Liver (tissue), 9 donors: ENCODE data around the gene PSMD14. TPM values are rescaled to one million over a fixed set of nuclear protein-coding genes. Genes with fewer than 3 reads are reported as not detected.

Experiments used
- DNase-seq: peaks from one replicate; pipeline ENCODE4 v3.0.0-alpha.2; 2017; ENCODE audit warnings: low spot score
- H3K27ac ChIP-seq, 2 donors: one replicate each; pipeline ENCODE4 v1.7.0; 2013; ENCODE audit warnings: inconsistent platforms in 2 of 2, low read length in 2 of 2, control low read depth in 1 of 2, low read depth in 1 of 2, mild to moderate bottlenecking in 1 of 2
- H3K27me3 ChIP-seq, 4 donors: one replicate each; pipeline versions ENCODE4 v1.6.1 to v1.7.0; 2013; ENCODE audit warnings: low read length in 3 of 4, inconsistent platforms in 1 of 4, mild to moderate bottlenecking in 1 of 4, moderate library complexity in 1 of 4; ENCODE audit not compliant: control insufficient read depth in 4 of 4, insufficient read depth in 4 of 4
- H3K36me3 ChIP-seq, 4 donors: one replicate each; pipeline versions ENCODE4 v1.6.1 to v1.7.0; 2013; ENCODE audit warnings: low read length in 3 of 4, mild to moderate bottlenecking in 3 of 4, low read depth in 1 of 4, moderate library complexity in 1 of 4; ENCODE audit not compliant: control insufficient read depth in 4 of 4, insufficient read depth in 3 of 4
- H3K4me1 ChIP-seq, 4 donors: one replicate each; pipeline versions ENCODE4 v1.6.1 to v1.7.0; 2013; ENCODE audit warnings: low read length in 3 of 4, mild to moderate bottlenecking in 3 of 4, moderate library complexity in 1 of 4; ENCODE audit not compliant: control insufficient read depth in 4 of 4, insufficient read depth in 4 of 4
- H3K4me3 ChIP-seq, 3 donors: one replicate each; pipeline versions ENCODE4 v1.6.1 to v1.7.0; 2013; ENCODE audit warnings: low read length in 3 of 3, control low read depth in 1 of 3, low read depth in 1 of 3, mild to moderate bottlenecking in 1 of 3
- H3K9ac ChIP-seq, 2 donors: one replicate each; pipeline ENCODE4 v1.7.0; 2013; ENCODE audit warnings: low read length in 2 of 2, mild to moderate bottlenecking in 2 of 2, moderate library complexity in 2 of 2, control low read depth in 1 of 2, low read depth in 1 of 2
- H3K9me3 ChIP-seq, 4 donors: one replicate each; pipeline versions ENCODE4 v1.6.1 to v1.7.0; 2013; ENCODE audit warnings: low read length in 3 of 4; ENCODE audit not compliant: control insufficient read depth in 4 of 4
- ATF3 ChIP-seq: IDR thresholded peaks from 2 replicates; pipeline ENCODE4 v1.6.1; 2016; ENCODE audit warnings: antibody characterized with exemption
- CTCF ChIP-seq: fragments of 150-350 bp; IDR thresholded peaks from 2 replicates; pipeline ENCODE4 v1.5.1; 2017; ENCODE audit warnings: improper control_type of control experiment, low read depth, low read length; ENCODE audit not compliant: missing input control
- EGR1 ChIP-seq, 2 donors: IDR thresholded peaks; 2 replicates each; pipeline ENCODE4 v1.6.1; 2016 to 2018; ENCODE audit warnings: antibody characterized with exemption in 2 of 2, low read depth in 2 of 2
- FOXA1 ChIP-seq: IDR thresholded peaks from 2 replicates; pipeline ENCODE4 v1.6.1; 2016; ENCODE audit warnings: antibody characterized with exemption
- HNF4A ChIP-seq, 2 donors: conservative IDR thresholded peaks; 2 replicates each; pipeline ENCODE4 v1.6.1; 2016; ENCODE audit warnings: antibody characterized with exemption in 2 of 2, mild to moderate bottlenecking in 2 of 2
- JUND ChIP-seq, 2 donors: IDR thresholded peaks; 2 replicates each; pipeline ENCODE4 v1.6.1; 2016; ENCODE audit warnings: antibody characterized with exemption in 2 of 2
- NR2F2 ChIP-seq: IDR thresholded peaks from 2 replicates; pipeline ENCODE4 v1.6.1; 2016; ENCODE audit warnings: antibody characterized with exemption
- SP1 ChIP-seq: IDR thresholded peaks from 2 replicates; pipeline ENCODE4 v1.6.1; 2018; ENCODE audit warnings: antibody characterized with exemption, mild to moderate bottlenecking
- TAF1 ChIP-seq: conservative IDR thresholded peaks from 2 replicates; pipeline ENCODE4 v1.6.1; 2016; ENCODE audit warnings: antibody characterized with exemption, mild to moderate bottlenecking
- YY1 ChIP-seq: IDR thresholded peaks from 2 replicates; pipeline ENCODE4 v1.6.1; 2016; ENCODE audit warnings: antibody characterized with exemption, mild to moderate bottlenecking
- ZBTB33 ChIP-seq: IDR thresholded peaks from 2 replicates; pipeline ENCODE4 v1.6.1; 2016; ENCODE audit warnings: antibody characterized with exemption
- WGBS: extraction: QIAGEN DNeasy Blood & Tissue Kit; methylation state at CpG from one replicate; pipeline ENCODE4 v1.1.7; 2013; 5-methylcytosine and 5-hydroxymethylcytosine counted together
- polyA plus RNA-seq, 2 donors: library from polyadenylated mRNA; stranded (reverse) in 1 of 2; unstranded in 1 of 2; fragments of 200-250 nt in 1 of 2; fragments of >200 nt in 1 of 2; fragmentation: Nextera tagmentation in 1 of 2; extraction: Ambion mirVana in 1 of 2; gene quantifications; one replicate each; pipeline versions ENCODE4 v1.2.1 to v1.2.3, GENCODE V29; 2013 to 2015
- total RNA-seq, 2 donors: library from RNA; depleted of rRNA; stranded (reverse); fragments of >200 nt; gene quantifications; one replicate each; pipeline ENCODE4 v1.2.3, GENCODE V29; 2014
- donor health status: healthy.
- donor health status: healthy.
- donor health status: healthy.
- donor health status: healthy.
- donor health status: healthy.

Gene PSMD14
- total and polyA plus RNA-seq, 4 donors: 32.0 to 37.9 (median 33.7) TPM

- TF ChIP-seq NR2F2: no peak
These were observed 110.1 kb downstream of the PSMD14 start (continued) for GRCh38 chr2:161418275-161418714.

GRCh38 chr2:161418715-161419637 lies 110.8 kb downstream of the PSMD14 start:
- Histone ChIP-seq H3K9ac (no peak overlapping the region), H3K27me3 (peaks cover 0 to 28% (median 19%) of the 10 kb centered on the region in 4 donors), H3K27ac (no peak overlapping the region), H3K36me3 (no peaks in the 10 kb centered on the region), H3K9me3 (peaks cover 0 to 7% (median under 1%) of the 10 kb centered on the region in 4 donors), H3K4me3 (peak overlapping the region in 1 of 3 donors; percentile 5), H3K4me1 (peaks cover 27 to 51% (median 33%) of the 10 kb centered on the region in 4 donors)
- TF ChIP-seq TAF1 (no peak), ZBTB33 (no peak), SP1 (no peak), YY1 (no peak)
- WGBS: 6% methylated on average over 49 of the region's 49 CpGs
- DNase-seq: no peak

- Histone ChIP-seq H3K9me3 (peaks cover 0 to 11% (median 1%) of the 10 kb centered on the region in 4 donors), H3K27me3 (peaks cover 0 to 31% (median 22%) of the 10 kb centered on the region in 4 donors), H3K9ac (no peak overlapping the region)
These were observed 111.5 kb downstream of the PSMD14 start for GRCh38 chr2:161419638-161420190.

More at GRCh38 chr2:161419638-161420190, 111.5 kb downstream of the PSMD14 start:
- DNase-seq: no peak
- H3K4me1 ChIP-seq: peaks cover 23 to 44% (median 28%) of the 10 kb centered on the region in 4 donors
- WGBS: 46% methylated on average over 3 of the region's 3 CpGs
- H3K27ac ChIP-seq: no peak overlapping the region
- no peaks in the 10 kb centered on the region for H3K36me3 ChIP-seq
- H3K4me3 ChIP-seq: no peak overlapping the region
- no peak for TF ChIP-seq TAF1
- no peak for TF ChIP-seq ZBTB33
- TF ChIP-seq EGR1 (IDR thresholded peaks at IDR 0.05; ENCODE audit: low read depth in 2 of 2): no peak
- TF ChIP-seq SP1: no peak
- TF ChIP-seq HNF4A (conservative IDR thresholded peaks at IDR 0.05): no peak
- no peak for TF ChIP-seq JUND (IDR thresholded peaks at IDR 0.05)
- TF ChIP-seq CTCF: no peak
- TF ChIP-seq ATF3: no peak
- no peak for TF ChIP-seq FOXA1
